Measurements from ENCODE around the gene TTL. TPM values are rescaled to one million over a fixed set of nuclear protein-coding genes. Genes with fewer than 3 reads are reported as not detected.

Gene TTL
- total and polyA plus RNA-seq, 2 of the 13 experiments (the other 11 are each of a cell fraction or from before 2014, with no cell fraction given): 19.0 to 59.8 TPM

- TF ChIP-seq IRX3 (CRISPR knock-in tag; IDR thresholded peaks at IDR 0.05; ENCODE audit: borderline replicate concordance, low read depth) (peak; percentile 56; the same call in 1 of the 2 replicates), SNAPC5 (CRISPR knock-in tag; IDR thresholded peaks at IDR 0.05; ENCODE audit: borderline replicate concordance) (peak; percentile 86; the same call in 1 of the 2 replicates), ZNF562 (CRISPR knock-in tag; IDR thresholded peaks at IDR 0.05; ENCODE audit: borderline replicate concordance) (no peak), RARG (CRISPR knock-in tag; IDR thresholded peaks at IDR 0.05; ENCODE audit: low read depth) (no peak), ZNF460 (CRISPR knock-in tag; IDR thresholded peaks at IDR 0.05; ENCODE audit: borderline replicate concordance) (no peak; the same call in 1 of the 2 replicates), CHD4 (IDR thresholded peaks at IDR 0.05; ENCODE audit: borderline replicate concordance, low read length) (no peak), MTA3 (CRISPR knock-in tag; IDR thresholded peaks at IDR 0.05) (no peak), GTF2F1 (IDR thresholded peaks at IDR 0.05; ENCODE audit: low read length) (peak; percentile 46; the same call in 1 of the 2 replicates), ZNF770 (CRISPR knock-in tag; IDR thresholded peaks at IDR 0.05) (no peak), HDAC1 (CRISPR knock-in tag; IDR thresholded peaks at IDR 0.05) (peak; percentile 96), MED1 (CRISPR knock-in tag; IDR thresholded peaks at IDR 0.05) (peak; percentile 71), SCMH1 (CRISPR knock-in tag; IDR thresholded peaks at IDR 0.05; ENCODE audit: borderline replicate concordance) (no peak), PLSCR1 (CRISPR knock-in tag; IDR thresholded peaks at IDR 0.05; ENCODE audit: borderline replicate concordance) (no peak), ATAD3A (CRISPR knock-in tag; IDR thresholded peaks at IDR 0.05) (0 out of 2 replicates have a peak, but pooled peaks have one; percentile 30), GZF1 (CRISPR knock-in tag; IDR thresholded peaks at IDR 0.05) (no peak), RFX1 (IDR thresholded peaks at IDR 0.05) (peak; percentile 90), KDM2A (CRISPR knock-in tag; IDR thresholded peaks at IDR 0.05; ENCODE audit: borderline replicate concordance, low read depth) (peak; percentile 93), DPF2 (CRISPR knock-in tag; IDR thresholded peaks at IDR 0.05; ENCODE audit: borderline replicate concordance, low read depth) (no peak)
- TF ChIP-seq, protein P1, sequence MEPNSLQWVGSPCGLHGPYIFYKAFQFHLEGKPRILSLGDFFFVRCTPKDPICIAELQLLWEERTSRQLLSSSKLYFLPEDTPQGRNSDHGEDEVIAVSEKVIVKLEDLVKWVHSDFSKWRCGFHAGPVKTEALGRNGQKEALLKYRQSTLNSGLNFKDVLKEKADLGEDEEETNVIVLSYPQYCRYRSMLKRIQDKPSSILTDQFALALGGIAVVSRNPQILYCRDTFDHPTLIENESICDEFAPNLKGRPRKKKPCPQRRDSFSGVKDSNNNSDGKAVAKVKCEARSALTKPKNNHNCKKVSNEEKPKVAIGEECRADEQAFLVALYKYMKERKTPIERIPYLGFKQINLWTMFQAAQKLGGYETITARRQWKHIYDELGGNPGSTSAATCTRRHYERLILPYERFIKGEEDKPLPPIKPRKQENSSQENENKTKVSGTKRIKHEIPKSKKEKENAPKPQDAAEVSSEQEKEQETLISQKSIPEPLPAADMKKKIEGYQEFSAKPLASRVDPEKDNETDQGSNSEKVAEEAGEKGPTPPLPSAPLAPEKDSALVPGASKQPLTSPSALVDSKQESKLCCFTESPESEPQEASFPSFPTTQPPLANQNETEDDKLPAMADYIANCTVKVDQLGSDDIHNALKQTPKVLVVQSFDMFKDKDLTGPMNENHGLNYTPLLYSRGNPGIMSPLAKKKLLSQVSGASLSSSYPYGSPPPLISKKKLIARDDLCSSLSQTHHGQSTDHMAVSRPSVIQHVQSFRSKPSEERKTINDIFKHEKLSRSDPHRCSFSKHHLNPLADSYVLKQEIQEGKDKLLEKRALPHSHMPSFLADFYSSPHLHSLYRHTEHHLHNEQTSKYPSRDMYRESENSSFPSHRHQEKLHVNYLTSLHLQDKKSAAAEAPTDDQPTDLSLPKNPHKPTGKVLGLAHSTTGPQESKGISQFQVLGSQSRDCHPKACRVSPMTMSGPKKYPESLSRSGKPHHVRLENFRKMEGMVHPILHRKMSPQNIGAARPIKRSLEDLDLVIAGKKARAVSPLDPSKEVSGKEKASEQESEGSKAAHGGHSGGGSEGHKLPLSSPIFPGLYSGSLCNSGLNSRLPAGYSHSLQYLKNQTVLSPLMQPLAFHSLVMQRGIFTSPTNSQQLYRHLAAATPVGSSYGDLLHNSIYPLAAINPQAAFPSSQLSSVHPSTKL (CRISPR knock-in tag; IDR thresholded peaks at IDR 0.05): peak; percentile 42; the same call in 1 of the 2 replicates
Measured at GRCh38 chr2:112584134-112584890, 102.4 kb downstream of the TTL start, which contains the start of gene CHCHD5 (continued).
